Hematopoietic multipotent progenitor cell treated with erythropoietin and hydrocortisone succinate and interleukin-3 and kit ligand, for 15 days (in vitro differentiated cells): ENCODE data around the gene RTP3.
"Not testable (repeated sequence)": the region's sequence is repeated elsewhere in the genome, so short reads cannot be mapped to it uniquely, and the experiment has no call there.

Source experiments
- DNase-seq: peaks from one replicate; pipeline ENCODE4 v3.0.0-alpha.2; 2015; ENCODE audit warnings: low spot score

The RTP3 gene

DNA sequence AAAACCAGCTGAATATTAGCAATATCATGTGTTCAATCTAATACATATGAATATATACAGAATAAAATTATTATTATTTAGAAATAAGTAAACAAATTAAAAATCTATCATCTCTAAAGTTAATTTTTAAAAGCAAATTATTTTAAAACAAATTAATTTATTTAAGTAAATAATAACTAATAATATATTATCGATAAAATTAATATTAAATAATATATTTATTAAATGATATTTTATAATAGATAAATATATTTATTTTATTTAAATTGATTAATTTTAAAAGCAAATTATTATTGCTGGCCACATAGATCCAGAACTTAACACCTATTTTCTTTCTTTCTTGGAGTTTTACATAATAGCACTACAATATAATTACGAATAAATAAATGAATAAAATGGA lies 22.2 kb downstream of the RTP3 start:
- DNase-seq, result no peak

GRCh38 chr3:46520531-46520930 lies 22.8 kb downstream of the RTP3 start:
- no peak for DNase-seq

- no peak for DNase-seq
Measured at GRCh38 chr3:46521096-46521495, 23.3 kb downstream of the RTP3 start.

DNA sequence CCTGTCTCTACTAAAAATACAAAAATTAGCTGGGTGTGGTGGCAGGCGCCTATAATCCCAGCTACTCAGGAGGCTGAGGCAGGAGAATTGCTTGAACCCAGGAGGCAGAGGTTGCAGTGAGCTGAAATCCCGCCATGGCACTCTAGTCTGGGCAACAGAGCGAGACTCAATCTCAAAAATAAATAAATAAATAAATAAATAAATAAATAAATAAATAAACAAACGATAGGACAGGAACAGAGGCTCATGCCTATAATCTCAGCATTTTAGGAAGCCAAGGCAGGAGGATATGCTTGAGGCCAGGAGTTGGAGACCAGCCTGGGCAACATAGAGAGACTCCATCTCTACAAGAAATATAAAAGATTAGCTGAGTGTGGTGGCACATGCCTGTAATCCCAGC lies 24.4 kb downstream of the RTP3 start:
- DNase-seq, result not testable (repeated sequence)

- no peak for DNase-seq
Measured at GRCh38 chr3:46523556-46523955, 25.8 kb downstream of the RTP3 start.

DNA sequence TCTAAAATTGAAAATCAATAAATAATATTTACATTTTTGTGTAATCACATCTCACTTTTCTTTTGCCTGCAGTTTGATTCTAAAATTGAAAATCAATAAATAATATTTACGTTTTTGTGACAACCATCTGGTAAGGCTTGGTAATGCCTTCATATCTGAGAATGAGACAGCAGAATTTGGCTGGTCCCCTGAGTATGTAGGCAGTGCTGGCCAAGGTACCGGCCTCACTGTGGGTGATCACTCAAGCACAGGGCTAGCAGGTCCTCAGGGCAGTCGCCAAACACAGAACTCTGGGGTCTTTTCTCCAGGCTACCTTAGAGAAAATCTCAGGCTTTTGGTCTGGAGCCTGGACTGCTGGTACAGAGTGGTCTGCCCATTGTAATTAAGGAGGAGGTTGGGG lies 26.2 kb downstream of the RTP3 start:
- DNase-seq, result peak; percentile 39

DNA sequence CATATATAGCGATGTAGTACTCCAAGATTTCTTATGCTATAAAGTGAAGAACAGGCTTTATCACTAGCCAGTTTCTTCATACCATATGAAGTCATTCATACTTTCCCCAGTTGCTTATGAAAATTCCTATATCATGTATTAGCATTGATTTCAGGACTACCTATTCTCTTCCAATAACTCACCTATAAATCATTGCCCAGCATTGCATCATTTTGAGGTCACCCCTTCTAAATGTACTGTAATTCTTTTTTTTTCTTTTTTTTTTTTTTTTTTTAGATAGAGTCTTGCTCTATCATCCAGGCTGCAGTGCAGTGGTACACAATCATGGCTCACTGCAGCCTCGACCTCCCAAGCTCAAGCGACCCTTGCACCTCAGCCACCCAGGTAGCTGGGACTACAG lies 27.1 kb downstream of the RTP3 start:
- no peak for DNase-seq

GRCh38 chr3:46527239-46527638 lies 29.5 kb downstream of the RTP3 start:
- no peak for DNase-seq

DNA sequence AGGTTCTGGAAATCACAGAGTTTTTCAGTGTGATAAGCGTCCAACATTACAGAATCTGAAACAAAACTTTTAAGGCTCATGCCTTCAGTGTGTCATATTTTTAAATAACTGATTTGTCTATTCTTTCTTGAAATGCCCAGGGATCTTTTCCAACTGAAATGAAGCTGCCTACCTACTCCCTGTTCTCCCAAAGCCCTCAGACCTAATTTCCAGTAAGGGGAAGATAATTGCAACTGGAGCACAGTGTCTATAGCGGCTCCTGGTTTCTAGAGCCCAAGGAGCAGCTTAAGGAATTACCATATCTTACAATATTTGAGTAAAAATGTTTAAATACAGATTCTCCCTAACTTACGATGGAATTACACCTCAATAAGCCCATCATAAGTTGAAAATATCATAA lies 35.3 kb downstream of the RTP3 start:
- no peak for DNase-seq

DNA sequence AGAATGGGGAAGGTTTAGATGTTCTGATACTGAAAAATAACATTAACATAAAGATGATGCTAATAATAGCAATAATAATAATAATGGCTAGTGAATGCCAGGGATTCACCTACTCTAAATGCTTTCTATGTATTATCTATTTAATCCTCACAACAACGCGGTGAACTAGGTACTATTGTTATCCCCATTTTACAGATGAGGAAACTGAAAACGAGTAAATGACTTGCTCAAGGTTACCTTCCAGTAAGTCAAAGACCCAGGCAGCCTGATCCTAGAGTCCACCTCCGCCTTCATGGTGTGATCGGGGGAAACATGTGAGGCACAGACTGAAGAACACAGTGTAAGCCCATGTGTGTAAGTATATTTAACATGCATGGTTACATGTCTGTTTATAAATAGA lies 38.0 kb downstream of the RTP3 start:
- DNase-seq, result no peak

DNA sequence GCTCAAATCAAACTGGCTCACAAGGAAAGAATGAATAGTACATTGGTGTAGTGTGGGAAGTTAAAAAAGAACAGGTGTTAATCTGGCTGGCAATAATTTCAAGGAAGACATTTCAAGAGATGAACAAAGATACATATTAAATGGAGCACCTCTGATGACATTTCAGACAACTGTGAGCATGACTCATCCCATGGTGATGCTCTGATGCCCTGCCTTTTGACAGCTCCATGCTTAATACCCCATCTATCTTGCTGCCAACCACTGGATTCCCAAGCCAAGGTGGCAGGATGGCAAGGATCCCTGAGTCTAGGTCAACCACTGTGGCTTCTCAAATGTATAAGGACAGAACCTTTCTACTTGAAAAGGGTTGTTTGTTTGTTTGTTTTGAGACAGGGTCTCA lies 39.0 kb downstream of the RTP3 start:
- DNase-seq, result no peak

DNA sequence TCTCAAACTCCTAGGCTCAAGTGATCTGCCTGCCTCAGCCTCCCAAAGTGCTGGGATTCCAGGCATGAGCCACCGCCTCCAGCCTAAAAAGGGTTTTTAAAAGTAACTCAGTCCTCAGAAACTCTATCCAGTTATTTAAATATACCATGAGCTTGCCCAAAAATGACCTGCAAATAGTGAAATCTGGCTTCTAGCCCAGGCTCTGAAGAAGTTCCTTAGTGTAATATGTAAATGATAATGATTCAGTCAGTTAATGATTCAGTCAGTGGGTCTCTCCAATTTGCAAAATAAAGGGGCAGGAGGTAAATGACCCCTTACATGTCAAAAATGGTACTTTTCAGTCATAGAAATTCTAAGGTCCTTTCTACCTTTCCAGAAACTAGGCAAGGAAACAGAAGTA lies 39.5 kb downstream of the RTP3 start:
- DNase-seq, result no peak

DNA sequence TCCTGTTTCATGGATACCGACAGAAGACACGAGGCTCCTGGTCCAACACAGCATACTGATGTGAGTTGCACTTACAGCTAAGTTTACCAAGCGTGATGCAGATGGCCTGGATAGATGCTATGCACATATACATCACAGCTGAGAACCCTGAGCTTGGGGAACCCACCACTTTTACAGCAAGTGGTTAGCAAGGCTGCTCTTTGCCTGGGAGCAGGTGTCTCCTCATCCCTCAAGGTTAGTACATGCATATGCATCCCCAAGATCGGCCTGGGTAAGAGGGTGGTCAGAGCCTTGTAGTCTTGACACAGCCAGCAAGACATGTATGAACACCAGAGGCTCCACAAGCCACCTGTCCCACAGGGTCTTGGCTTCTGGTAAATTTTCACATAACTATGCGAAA lies 40.0 kb downstream of the RTP3 start:
- no peak for DNase-seq

DNA sequence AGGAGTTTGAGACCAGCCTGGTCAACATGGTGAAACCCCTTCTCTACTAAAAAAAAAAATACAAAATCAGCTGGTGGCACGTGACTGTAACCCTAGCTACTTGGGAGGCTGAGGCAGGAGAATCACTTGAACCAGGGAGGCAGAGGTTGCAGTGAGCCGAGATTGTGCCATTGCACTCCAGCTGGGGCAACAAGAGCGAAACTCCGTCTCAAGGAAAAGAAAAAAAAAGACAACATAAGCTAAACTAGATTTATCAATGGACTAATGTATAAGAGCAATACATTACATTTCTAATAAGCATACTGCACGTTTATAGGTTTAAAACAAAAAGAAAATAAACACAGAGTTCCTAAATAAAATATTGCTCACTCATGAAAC lies 40.6 kb downstream of the RTP3 start:
- not testable (repeated sequence) for DNase-seq

DNA sequence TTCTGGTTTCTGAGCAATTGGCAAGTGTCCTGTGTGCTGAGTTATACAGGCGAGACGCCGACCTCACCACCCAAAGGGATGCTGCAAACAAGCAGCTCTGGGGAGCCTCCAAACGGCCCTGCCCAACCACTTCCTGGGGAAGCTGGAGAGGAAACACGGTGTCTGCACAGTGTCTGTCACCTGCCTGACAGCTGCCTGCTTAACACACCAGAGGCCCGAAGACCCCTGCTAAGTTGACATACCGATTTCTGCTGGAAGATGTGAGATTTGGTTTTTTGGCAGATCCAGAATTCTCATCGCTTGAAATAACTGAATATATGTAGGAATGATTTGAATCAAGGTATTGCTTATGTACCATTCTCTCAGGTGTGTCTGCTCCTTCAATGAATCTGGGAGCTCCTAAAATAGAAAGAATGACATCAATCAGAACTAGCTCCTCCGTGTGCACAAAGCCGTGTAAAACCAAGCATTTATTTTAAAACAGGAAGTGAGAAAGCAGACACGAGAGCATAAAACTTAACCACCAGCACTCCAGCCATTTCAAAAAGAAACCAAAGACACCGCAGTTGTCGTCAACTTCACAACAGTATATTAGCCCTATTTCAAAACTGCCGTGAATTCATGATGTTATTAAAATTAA lies 41.1 kb downstream of the RTP3 start:
- no peak for DNase-seq

GRCh38 chr3:46539443-46540005 lies 41.7 kb downstream of the RTP3 start:
- DNase-seq, result no peak

DNA sequence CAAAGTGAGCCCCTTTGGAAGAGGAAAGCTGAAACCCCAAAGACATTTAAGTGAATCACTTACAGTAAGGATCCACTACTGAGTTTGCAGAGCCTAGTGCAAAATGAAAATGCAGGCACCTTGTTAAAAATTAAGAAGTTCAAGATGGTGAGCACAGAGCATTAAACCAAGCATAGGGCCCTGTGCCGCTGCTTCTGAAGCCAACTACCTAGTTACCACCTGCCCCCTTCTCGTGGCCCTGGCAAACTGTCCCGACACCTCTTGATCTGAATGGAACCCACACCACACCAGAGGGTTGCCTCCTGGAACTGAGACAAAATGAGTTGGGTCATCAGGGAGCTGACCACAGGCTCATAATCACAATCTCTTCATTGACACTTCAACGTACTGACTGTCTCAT lies 42.8 kb downstream of the RTP3 start:
- DNase-seq, result no peak

GRCh38 chr3:46541835-46542234 lies 44.1 kb downstream of the RTP3 start:
- DNase-seq, result no peak

GRCh38 chr3:46542344-46542743 lies 44.6 kb downstream of the RTP3 start:
- no peak for DNase-seq

GRCh38 chr3:46542801-46543201 lies 45.0 kb downstream of the RTP3 start:
- DNase-seq, result no peak

GRCh38 chr3:46544771-46545503 lies 47.2 kb downstream of the RTP3 start:
- DNase-seq, result no peak

DNA sequence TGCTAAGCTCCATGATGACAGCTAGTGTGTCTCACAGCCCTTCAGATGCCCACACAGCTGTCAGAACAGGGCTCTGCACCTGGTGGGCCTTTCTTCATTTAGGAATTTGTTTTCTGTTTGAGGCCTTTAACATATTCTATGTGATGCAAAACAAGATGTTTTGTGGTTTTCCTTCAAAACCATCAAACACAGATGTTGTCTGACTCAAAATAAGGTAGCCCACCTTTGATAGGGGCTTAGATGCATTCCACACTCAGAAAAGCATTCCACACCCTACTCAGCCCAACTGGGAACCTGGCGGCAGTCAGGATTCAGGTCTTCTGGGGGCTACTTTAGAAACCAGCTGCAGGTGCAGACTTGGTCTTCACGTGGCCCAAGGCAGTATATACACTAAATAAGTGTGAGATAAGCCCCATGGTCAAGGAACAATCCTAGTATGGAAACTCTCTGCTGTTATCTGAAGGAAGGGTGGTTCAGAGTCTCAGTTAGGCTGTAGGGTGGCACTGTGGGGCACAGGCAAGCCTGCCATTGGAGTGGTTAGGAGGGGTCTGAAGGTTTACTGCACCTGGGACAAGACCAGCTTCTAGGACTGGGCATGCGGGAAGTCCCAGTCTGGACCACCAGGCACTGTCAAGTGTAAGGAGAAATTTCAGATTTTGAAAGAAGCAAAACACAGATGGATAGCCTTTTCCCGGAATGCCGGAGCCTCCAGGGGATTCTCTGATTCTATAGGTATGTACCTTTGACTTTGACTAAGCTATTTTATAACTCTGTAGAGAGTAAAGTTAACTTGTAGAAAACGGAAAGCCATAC lies 48.2 kb downstream of the RTP3 start:
- DNase-seq, result no peak

DNA sequence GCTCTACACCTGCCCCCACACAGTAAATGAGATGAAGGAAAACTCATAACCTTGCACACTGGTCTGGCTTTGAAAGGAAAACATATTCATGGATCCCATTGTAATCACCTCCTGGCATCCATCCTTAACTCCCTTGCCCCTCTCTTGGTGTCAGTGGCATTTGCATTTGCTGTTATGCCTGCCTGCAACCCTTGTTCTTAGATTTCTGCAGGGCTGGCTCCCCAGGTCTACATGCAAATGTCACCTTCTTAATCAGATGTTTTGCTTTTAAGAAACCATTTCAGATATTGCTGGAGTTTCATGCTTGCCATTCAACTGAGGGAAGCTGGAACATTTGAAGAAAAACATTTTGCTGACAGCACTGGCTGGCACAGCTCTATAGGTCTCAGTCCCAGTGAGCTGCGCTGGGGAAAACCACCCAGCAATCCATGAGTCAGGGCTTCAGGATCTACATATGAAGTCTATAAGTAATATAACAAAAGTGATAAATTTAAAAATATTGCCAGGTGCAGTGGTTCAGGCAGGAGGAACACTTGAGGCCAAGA lies 49.2 kb downstream of the RTP3 start:
- no peak for DNase-seq
